ENCODE data around the gene KLF12. TPM values are rescaled to one million over a fixed set of nuclear protein-coding genes. Genes with fewer than 3 reads are reported as not detected.

KLF12 gene
- total RNA-seq, 1 experiment from 2014 or later: 14.0 TPM

GRCh38 chr13:74111399-74111798 lies 22.8 kb downstream of the KLF12 start:
- no peaks in the 10 kb centered on the region for H3K27me3 Mint-ChIP-seq (ENCODE audit: insufficient read depth, unreplicated experiment)
- POLR2A ChIA-PET: no interaction called here
- no peaks in the 10 kb centered on the region for H3K36me3 ChIP-seq (ENCODE audit: control insufficient read depth, insufficient read depth, low read length)
- H3K4me3 Mint-ChIP-seq (ENCODE audit: unreplicated experiment): no peak overlapping the region
- H3K9me3 Mint-ChIP-seq (ENCODE audit: unreplicated experiment): peaks cover 19% of the 10 kb centered on the region
- CTCF ChIA-PET: no interaction called here
- H3K36me3 Mint-ChIP-seq (ENCODE audit: insufficient read depth, unreplicated experiment): no peaks in the 10 kb centered on the region
- no peak for TF ChIP-seq CTCF (IDR thresholded peaks at IDR 0.05; ENCODE audit: insufficient read depth in 1 of 2, low read depth in 1 of 2, low read length in 1 of 2, severe bottlenecking in 1 of 2, unreplicated experiment in 1 of 2)
- H3K27ac Mint-ChIP-seq (ENCODE audit: unreplicated experiment): no peak overlapping the region
- BruUV-seq (replicated peaks): no TSS peak
- H3K4me1 ChIP-seq: peaks cover 8% of the 10 kb centered on the region; the same call in 1 of the 2 replicates
- no peaks in the 10 kb centered on the region for H3K9me3 ChIP-seq
- H3K27me3 ChIP-seq (replicated peaks; ENCODE audit: control insufficient read depth, insufficient read depth, low read length): no peaks in the 10 kb centered on the region
- DNase-seq: no peak
- no peak overlapping the region for H3K4me3 ChIP-seq (ENCODE audit: low read depth, low read length)
- no peaks in the 10 kb centered on the region for H3K4me1 Mint-ChIP-seq (ENCODE audit: low read depth, unreplicated experiment)
- intact Hi-C loops (cut with micrococcal nuclease; ENCODE audit: unreplicated experiment): no loop called here

- DNase-seq: no peak
- H3K4me1 Mint-ChIP-seq (ENCODE audit: low read depth, unreplicated experiment): no peaks in the 10 kb centered on the region
- peaks cover 8% of the 10 kb centered on the region; the same call in 1 of the 2 replicates for H3K4me1 ChIP-seq
- POLR2A ChIA-PET: no interaction called here
- no peaks in the 10 kb centered on the region for H3K36me3 Mint-ChIP-seq (ENCODE audit: insufficient read depth, unreplicated experiment)
- no peak for TF ChIP-seq CTCF (IDR thresholded peaks at IDR 0.05; ENCODE audit: insufficient read depth in 1 of 2, low read depth in 1 of 2, low read length in 1 of 2, severe bottlenecking in 1 of 2, unreplicated experiment in 1 of 2)
- no peaks in the 10 kb centered on the region for H3K9me3 ChIP-seq
- peaks cover 10% of the 10 kb centered on the region for H3K9me3 Mint-ChIP-seq (ENCODE audit: unreplicated experiment)
- BruUV-seq (replicated peaks): no TSS peak
- H3K27me3 ChIP-seq (replicated peaks; ENCODE audit: control insufficient read depth, insufficient read depth, low read length): no peaks in the 10 kb centered on the region
- H3K4me3 Mint-ChIP-seq (ENCODE audit: unreplicated experiment): no peak overlapping the region
- CTCF ChIA-PET: no interaction called here
- H3K36me3 ChIP-seq (ENCODE audit: control insufficient read depth, insufficient read depth, low read length): no peaks in the 10 kb centered on the region
- intact Hi-C loops (cut with micrococcal nuclease; ENCODE audit: unreplicated experiment): no loop called here
- no peak overlapping the region for H3K27ac Mint-ChIP-seq (ENCODE audit: unreplicated experiment)
- no peaks in the 10 kb centered on the region for H3K27me3 Mint-ChIP-seq (ENCODE audit: insufficient read depth, unreplicated experiment)
- no peak overlapping the region for H3K4me3 ChIP-seq (ENCODE audit: low read depth, low read length)
Observed at GRCh38 chr13:74110053-74110452, 24.2 kb downstream of the KLF12 start.

- Mint-ChIP-seq H3K4me1 (ENCODE audit: low read depth, unreplicated experiment) (no peaks in the 10 kb centered on the region), H3K27ac (ENCODE audit: unreplicated experiment) (no peak overlapping the region), H3K36me3 (ENCODE audit: insufficient read depth, unreplicated experiment) (no peaks in the 10 kb centered on the region), H3K27me3 (ENCODE audit: insufficient read depth, unreplicated experiment) (no peaks in the 10 kb centered on the region), H3K4me3 (ENCODE audit: unreplicated experiment) (no peak overlapping the region), H3K9me3 (ENCODE audit: unreplicated experiment) (peaks cover 10% of the 10 kb centered on the region)
- H3K27me3 ChIP-seq (replicated peaks; ENCODE audit: control insufficient read depth, insufficient read depth, low read length): no peaks in the 10 kb centered on the region
- no peak for DNase-seq
- H3K4me3 ChIP-seq (ENCODE audit: low read depth, low read length): no peak overlapping the region
- no peak for TF ChIP-seq CTCF (IDR thresholded peaks at IDR 0.05; ENCODE audit: insufficient read depth in 1 of 2, low read depth in 1 of 2, low read length in 1 of 2, severe bottlenecking in 1 of 2, unreplicated experiment in 1 of 2)
- ChIA-PET POLR2A (no interaction called here), CTCF (no interaction called here)
- H3K9me3 ChIP-seq: no peaks in the 10 kb centered on the region
- no TSS peak for BruUV-seq (replicated peaks)
- no peaks in the 10 kb centered on the region for H3K36me3 ChIP-seq (ENCODE audit: control insufficient read depth, insufficient read depth, low read length)
- H3K4me1 ChIP-seq: peaks cover 8% of the 10 kb centered on the region; the same call in 1 of the 2 replicates
- intact Hi-C loops (cut with micrococcal nuclease; ENCODE audit: unreplicated experiment): no loop called here
Observed at GRCh38 chr13:74107598-74107997, 26.6 kb downstream of the KLF12 start.

All from Caco-2 (cell line).